HEK293T (cell line): Measurements from ENCODE around the gene PTTG1IP.

ENCODE experiments used
- ARNT ChIP-seq: fragments of 450-650 bp; IDR thresholded peaks from 2 replicates; pipeline ENCODE4 v1.6.1; 2017; ENCODE audit warnings: mild to moderate bottlenecking
- BHLHE40 ChIP-seq: fragments of 450-650 bp; IDR thresholded peaks from 2 replicates; pipeline ENCODE4 v1.6.1; 2016; ENCODE audit warnings: mild to moderate bottlenecking, moderate library complexity, borderline replicate concordance
- ELF4 ChIP-seq: fragments of 450-650 bp; IDR thresholded peaks from 2 replicates; pipeline ENCODE4 v1.6.1; 2017; ENCODE audit warnings: antibody characterized with exemption
- FOXA1 ChIP-seq: fragments of 450-650 bp; IDR thresholded peaks from 2 replicates; pipeline ENCODE4 v1.6.1; 2016; ENCODE audit warnings: mild to moderate bottlenecking
- SUZ12 ChIP-seq: fragments of 450-650 bp; IDR thresholded peaks from 2 replicates; pipeline ENCODE4 v1.6.1; 2016; ENCODE audit warnings: mild to moderate bottlenecking
- TARDBP ChIP-seq: fragments of 450-650 bp; IDR thresholded peaks from 2 replicates; pipeline ENCODE4 v1.6.1; 2016

GRCh38 chr21:44813149-44813548 is 60.3 kb downstream of the PTTG1IP start:
- TF ChIP-seq TARDBP = no peak
- TF ChIP-seq SUZ12 = no peak
- no peak for TF ChIP-seq ELF4
- TF ChIP-seq ARNT = no peak
- TF ChIP-seq BHLHE40 = no peak
- no peak for TF ChIP-seq FOXA1
